A549 (cell line): ENCODE measurements around the gene FMNL2. TPM values are rescaled to one million over a fixed set of nuclear protein-coding genes. Genes with fewer than 3 reads are reported as not detected.
A peak's percentile ranks its signal among the peaks of the same experiment; 100 is the strongest.

Experiments
- ATAC-seq, 2 experiments: fragments of 200-7000 bp in 1 of 2; fragments of >200 bp in 1 of 2; cut with Nextera tagmentation in 1 of 2; cut with Tn5 transposase in 1 of 2; 3 replicates each; pipeline versions ENCODE4 v1.8.0 to v1.9.1; 2018 to 2020; ENCODE audit warnings: mild to moderate bottlenecking in 1 of 2, moderate library complexity in 1 of 2
- CTCF ChIA-PET: fragments of 300-600 bp; sonication (Branson Sonifier 250); formaldehyde crosslinking; extraction: SDS; loops from one replicate; lab custom pipeline; 2021; ENCODE audit warnings: antibody characterized with exemption, inconsistent platforms; lab: Yijun Ruan, JAX
- POLR2A ChIA-PET: fragments of 350-600 bp; formaldehyde crosslinking; extraction: SDS; loops from one replicate; lab custom pipeline; 2021; ENCODE audit warnings: antibody characterized with exemption, inconsistent platforms; lab: Yijun Ruan, JAX
- DNase-seq, 2 experiments: peaks; one replicate each; pipeline versions ENCODE4 v3.0.0 to v3.0.0-alpha.2; 2011 to 2016; ENCODE audit warnings: low read depth in 1 of 2, low spot score in 1 of 2
- FAIRE-seq: peaks from 2 replicates; lab custom pipeline; 2011; peaks lifted over from hg19 to GRCh38; lab: Jason Lieb, UNC
- H3K27ac ChIP-seq, 2 experiments: fragments of >200 bp; sonication (Bioruptor Twin); formaldehyde crosslinking; 3 replicates each; pipeline ENCODE4 v1.5.1; 2016 to 2017
- H3K4me1 ChIP-seq: fragments of >200 bp; sonication (Bioruptor Twin); formaldehyde crosslinking; 3 replicates; pipeline ENCODE4 v1.6.1; 2016
- H3K4me2 ChIP-seq: fragments of >200 bp; sonication (Bioruptor Twin); formaldehyde crosslinking; 3 replicates; pipeline ENCODE4 v1.6.1; 2016
- H3K4me3 ChIP-seq: fragments of >200 bp; sonication (Bioruptor Twin); formaldehyde crosslinking; 3 replicates; pipeline ENCODE4 v1.5.1; 2016
- H3K9me3 ChIP-seq: fragments of >200 bp; sonication (Bioruptor Twin); formaldehyde crosslinking; 3 replicates; pipeline ENCODE4 v1.6.1; 2016
- BHLHE40 ChIP-seq: IDR thresholded peaks from 2 replicates; pipeline ENCODE4 v1.6.1; 2012; ENCODE audit warnings: low read depth, low read length, inconsistent platforms
- CBX2 ChIP-seq: fragments of 200-600 bp; sonication (generic); IDR thresholded peaks from 2 replicates; pipeline ENCODE4 v1.6.1; 2016; ENCODE audit warnings: low read depth, mild to moderate bottlenecking, borderline replicate concordance
- CBX8 ChIP-seq: fragments of 200-600 bp; sonication (generic); IDR thresholded peaks from 2 replicates; pipeline ENCODE4 v1.6.1; 2016
- CHD4 ChIP-seq: fragments of 200-600 bp; sonication (generic); IDR thresholded peaks from 2 replicates; pipeline ENCODE4 v1.6.1; 2016; ENCODE audit warnings: antibody characterized with exemption, mild to moderate bottlenecking, borderline replicate concordance
- EHF ChIP-seq: fragments of 250-450 bp; sonication (Bioruptor Pico); IDR thresholded peaks from 2 replicates; pipeline ENCODE4 v1.5.0; 2020; ENCODE audit warnings: mild to moderate bottlenecking
- ESRRA ChIP-seq: fragments of 150-350 bp; IDR thresholded peaks from 2 replicates; pipeline ENCODE4 v1.6.1; 2014; ENCODE audit warnings: mild to moderate bottlenecking, low read length, borderline replicate concordance
- FOSB ChIP-seq: fragments of 250-450 bp; sonication (Bioruptor Pico); IDR thresholded peaks from 2 replicates; pipeline ENCODE4 v1.5.0; 2020; ENCODE audit warnings: mild to moderate bottlenecking, moderate library complexity
- HDAC2 ChIP-seq: fragments of 200-600 bp; sonication (generic); IDR thresholded peaks from 2 replicates; pipeline ENCODE4 v1.6.1; 2016
- HOXB5 ChIP-seq: fragments of 250-450 bp; sonication (Bioruptor Pico); IDR thresholded peaks from 2 replicates; pipeline ENCODE4 v1.5.0; 2020; ENCODE audit warnings: mild to moderate bottlenecking, moderate library complexity
- KDM5A ChIP-seq: fragments of 200-600 bp; sonication (generic); IDR thresholded peaks from 2 replicates; pipeline ENCODE4 v1.6.1; 2016; ENCODE audit warnings: antibody characterized with exemption, mild to moderate bottlenecking
- MAFK ChIP-seq: fragments of 450-650 bp; IDR thresholded peaks from 2 replicates; pipeline ENCODE4 v1.6.1; 2014; ENCODE audit not compliant: partially characterized antibody
- NPAS2 ChIP-seq: fragments of 250-450 bp; sonication (Bioruptor Pico); IDR thresholded peaks from 2 replicates; pipeline ENCODE4 v1.8.0; 2022; ENCODE audit warnings: mild to moderate bottlenecking, moderate library complexity, borderline replicate concordance
- PHF8 ChIP-seq: fragments of 200-600 bp; sonication (generic); IDR thresholded peaks from 2 replicates; pipeline ENCODE4 v1.6.1; 2016; ENCODE audit warnings: low read depth, mild to moderate bottlenecking, antibody characterized with exemption, moderate library complexity, borderline replicate concordance
- POLR2A ChIP-seq: IDR thresholded peaks from 2 replicates; pipeline ENCODE4 v1.6.1; 2012; ENCODE audit warnings: mild to moderate bottlenecking, low read length
- POLR2AphosphoS2 ChIP-seq: conservative IDR thresholded peaks from 2 replicates; pipeline ENCODE4 v1.6.1; 2012; ENCODE audit warnings: low read length, improper control_type of control experiment, inconsistent platforms
- RNF2 ChIP-seq: fragments of 200-600 bp; sonication (generic); IDR thresholded peaks from 2 replicates; pipeline ENCODE4 v1.6.1; 2016; ENCODE audit warnings: low read depth, mild to moderate bottlenecking, antibody characterized with exemption, moderate library complexity, borderline replicate concordance
- SREBF2 ChIP-seq: fragments of 450-650 bp; IDR thresholded peaks from 2 replicates; pipeline ENCODE4 v1.6.1; 2014; ENCODE audit warnings: mild to moderate bottlenecking, moderate library complexity
- TFCP2L1 ChIP-seq: fragments of 250-450 bp; sonication (Bioruptor Pico); IDR thresholded peaks from 2 replicates; pipeline ENCODE4 v1.5.0; 2021; ENCODE audit warnings: mild to moderate bottlenecking
- TP53 ChIP-seq: fragments of 250-450 bp; sonication (Bioruptor Pico); IDR thresholded peaks from 2 replicates; pipeline ENCODE4 v1.5.0; 2021; ENCODE audit warnings: mild to moderate bottlenecking, moderate library complexity
- ZFP36 ChIP-seq: fragments of 450-650 bp; IDR thresholded peaks from 2 replicates; pipeline ENCODE4 v1.6.1; 2014; ENCODE audit warnings: borderline replicate concordance; ENCODE audit not compliant: partially characterized antibody
- ZNF302 ChIP-seq: fragments of 250-450 bp; sonication (Bioruptor Pico); IDR thresholded peaks from 2 replicates; pipeline ENCODE4 v1.9.0; 2021; ENCODE audit warnings: inconsistent platforms, mild to moderate bottlenecking, moderate library complexity
- WGBS: methylation state at CpG from one replicate; pipeline ENCODE4 v1.1.6; 2017; ENCODE audit errors: missing lambda C conversion rate; 5-methylcytosine and 5-hydroxymethylcytosine counted together
- polyA plus RNA-seq, 4 experiments: library from polyadenylated mRNA; depleted of rRNA in 3 of 4; stranded (reverse); fragments of >200 nt; fragmentation: RNase III in 1 of 4; extraction: RNeasy Plus Mini Kit Qiagen cat#74134 plus additional on column Dnase treatment in 1 of 4; gene quantifications; 2 replicates in 3 of 4; 3 replicates in 1 of 4; pipeline ENCODE4 v1.2.3, GENCODE V29; 2011 to 2017
- TF ChIP-seq, protein P1 (sequence below): fragments of 250-450 bp; sonication (Bioruptor Pico); IDR thresholded peaks from 2 replicates; pipeline ENCODE4 v1.5.0; 2021; ENCODE audit warnings: mild to moderate bottlenecking, moderate library complexity, borderline replicate concordance
- TF ChIP-seq, protein P2 (sequence below): IDR thresholded peaks from 2 replicates; pipeline ENCODE4 v1.6.1; 2012
- TF ChIP-seq, protein P3 (sequence below): IDR thresholded peaks from 2 replicates; pipeline ENCODE4 v1.6.1; 2012; ENCODE audit warnings: low read depth, borderline replicate concordance
- TF ChIP-seq, protein P4 (sequence below): fragments of 150-350 bp; IDR thresholded peaks from 2 replicates; pipeline ENCODE4 v1.6.1; 2014; ENCODE audit warnings: low read depth, mild to moderate bottlenecking, low read length
- TF ChIP-seq, protein P5 (sequence below): fragments of 250-450 bp; sonication (Bioruptor Pico); IDR thresholded peaks from 2 replicates; pipeline ENCODE4 v1.5.0; 2020; ENCODE audit warnings: low read depth, mild to moderate bottlenecking, moderate library complexity

Gene FMNL2
- polyA plus RNA-seq, 2 of the 4 experiments (the other 2 are of a cell fraction): 27.9 to 36.5 TPM

DNA sequence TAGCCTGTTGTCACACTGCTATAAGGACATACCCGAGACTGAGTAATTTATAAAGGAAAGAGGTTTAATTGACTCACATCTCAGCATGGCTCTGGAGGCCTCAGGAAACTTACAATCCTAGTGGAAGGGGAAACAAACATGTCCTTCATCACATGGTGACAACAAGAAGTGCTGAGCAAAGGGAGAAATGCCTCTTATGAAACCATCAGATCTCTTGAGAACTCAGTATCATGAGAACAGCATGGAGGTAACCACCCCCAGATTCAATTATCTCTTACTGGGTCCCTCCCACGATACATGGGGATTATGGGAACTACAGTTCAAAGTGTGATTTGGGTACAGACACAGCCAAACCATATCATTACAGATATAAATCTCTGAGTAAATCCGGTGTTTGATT is 233.6 kb downstream of the FMNL2 start:
- FAIRE-seq (no peak), ATAC-seq (no peak)

DNA sequence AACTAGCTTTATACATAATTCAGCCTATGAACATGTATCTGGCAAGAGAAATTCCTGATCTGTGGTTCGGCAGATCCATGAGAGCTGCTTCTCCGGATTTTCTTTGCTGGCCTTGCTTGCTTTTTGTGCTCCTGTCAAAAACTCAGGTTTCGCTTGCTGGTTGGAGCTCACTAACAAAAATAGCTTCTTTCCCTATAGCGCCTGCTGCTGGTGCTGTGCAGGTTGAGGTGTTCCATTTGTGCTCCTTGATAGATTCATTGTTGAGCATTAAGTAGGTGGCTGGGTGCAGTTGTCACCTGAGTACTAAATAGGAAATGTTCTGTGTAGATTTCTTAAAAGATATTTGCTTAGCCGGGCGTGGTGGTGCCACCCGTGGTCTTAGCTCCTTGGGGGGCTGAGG is 234.2 kb downstream of the FMNL2 start:
- no peak overlapping the region for H3K4me3 ChIP-seq
- peaks cover 29% of the 10 kb centered on the region for H3K4me1 ChIP-seq
- ChIA-PET CTCF (interaction anchor here (0.6 to 1.6 kb wide), 3 partner anchors 15 to 66 kb away, joined by 3 to 6 read pairs (median 5); no protein-coding TSS in a partner anchor), POLR2A (no interaction called here)
- FAIRE-seq (no peak), ATAC-seq (no peak), DNase-seq (no peak)
- H3K27ac ChIP-seq: no peak overlapping the region
- TF ChIP-seq ZFP36 (no peak), KDM5A (no peak), SREBF2 (no peak), RNF2 (no peak), TP53 (CRISPR knock-in tag) (no peak), POLR2A (no peak), POLR2AphosphoS2 (no peak)
- TF ChIP-seq, protein P1, sequence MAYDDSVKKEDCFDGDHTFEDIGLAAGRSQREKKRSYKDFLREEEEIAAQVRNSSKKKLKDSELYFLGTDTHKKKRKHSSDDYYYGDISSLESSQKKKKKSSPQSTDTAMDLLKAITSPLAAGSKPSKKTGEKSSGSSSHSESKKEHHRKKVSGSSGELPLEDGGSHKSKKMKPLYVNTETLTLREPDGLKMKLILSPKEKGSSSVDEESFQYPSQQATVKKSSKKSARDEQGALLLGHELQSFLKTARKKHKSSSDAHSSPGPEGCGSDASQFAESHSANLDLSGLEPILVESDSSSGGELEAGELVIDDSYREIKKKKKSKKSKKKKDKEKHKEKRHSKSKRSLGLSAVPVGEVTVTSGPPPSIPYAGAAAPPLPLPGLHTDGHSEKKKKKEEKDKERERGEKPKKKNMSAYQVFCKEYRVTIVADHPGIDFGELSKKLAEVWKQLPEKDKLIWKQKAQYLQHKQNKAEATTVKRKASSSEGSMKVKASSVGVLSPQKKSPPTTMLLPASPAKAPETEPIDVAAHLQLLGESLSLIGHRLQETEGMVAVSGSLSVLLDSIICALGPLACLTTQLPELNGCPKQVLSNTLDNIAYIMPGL (CRISPR knock-in tag): no peak
- WGBS: 88% methylated on average over 7 of the region's 7 CpGs
- H3K4me2 ChIP-seq: no peak overlapping the region
- H3K9me3 ChIP-seq: no peaks in the 10 kb centered on the region

More for the DNA sequence above, 233.6 kb downstream of the FMNL2 start:
- H3K4me1 ChIP-seq: peaks cover 29% of the 10 kb centered on the region
- ChIA-PET CTCF (interaction anchor here (0.6 to 1.6 kb wide), 4 partner anchors 14 to 67 kb away, joined by 3 to 6 read pairs (median 6); no protein-coding TSS in a partner anchor), POLR2A (no interaction called here)
- DNase-seq: no peak
- WGBS: 98% methylated on average over 3 of the region's 3 CpGs
- H3K27ac ChIP-seq: no peak overlapping the region
- H3K9me3 ChIP-seq: no peaks in the 10 kb centered on the region
- no peak for TF ChIP-seq CHD4
- H3K4me3 ChIP-seq: no peak overlapping the region
- H3K4me2 ChIP-seq: no peak overlapping the region

DNA sequence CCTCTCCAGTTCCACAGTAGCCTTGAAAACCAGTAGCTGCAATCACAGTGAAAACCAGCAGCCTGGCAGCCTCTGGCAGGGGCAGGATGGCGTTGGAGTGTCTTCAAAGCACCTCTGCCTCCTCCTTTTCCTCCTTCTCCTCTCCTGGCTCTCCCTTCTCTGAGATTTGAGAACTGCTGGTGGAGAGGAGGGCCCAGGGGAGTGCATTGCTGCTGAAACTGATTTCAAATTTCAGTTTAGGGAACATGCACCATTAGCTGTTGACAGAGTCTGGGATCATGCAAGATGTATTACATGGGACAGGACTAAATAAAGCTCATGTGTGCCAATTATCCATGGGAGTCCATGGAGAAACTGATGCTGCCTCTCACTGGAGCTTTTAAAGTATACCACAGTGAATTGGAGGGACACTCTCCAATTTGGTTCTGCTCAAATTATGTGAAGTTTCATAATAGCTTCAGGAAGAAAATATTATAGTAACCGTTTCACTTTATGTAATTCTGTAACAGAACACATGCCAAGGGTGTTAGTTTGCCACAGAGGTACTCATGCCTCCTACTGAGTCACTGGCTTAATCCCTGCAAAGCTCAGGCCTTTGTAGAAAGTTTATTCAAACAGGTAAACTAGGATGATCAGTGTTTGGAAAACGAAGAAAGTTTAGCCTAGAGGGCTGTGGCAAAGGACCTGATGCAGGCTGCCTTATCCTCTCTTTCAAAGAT is 236.2 kb downstream of the FMNL2 start:
- H3K4me3 ChIP-seq: no peak overlapping the region
- H3K9me3 ChIP-seq: no peaks in the 10 kb centered on the region
- H3K27ac ChIP-seq: peak overlapping the region in 1 of 2 experiments; percentile 40; a peak in 1 of 6 replicates
- POLR2A ChIA-PET: no interaction called here
- CTCF ChIA-PET: interaction anchor here (0.6 to 1.6 kb wide), 4 partner anchors 10 to 65 kb away, joined by 3 to 4 read pairs (median 4); no protein-coding TSS in a partner anchor
- ATAC-seq: peak in 1 of 2 experiments; percentile 46; a peak in 3 of 6 replicates
- DNase-seq: no peak
- no peak for TF ChIP-seq CBX8
- no peak for TF ChIP-seq BHLHE40
- TF ChIP-seq, protein P2, sequence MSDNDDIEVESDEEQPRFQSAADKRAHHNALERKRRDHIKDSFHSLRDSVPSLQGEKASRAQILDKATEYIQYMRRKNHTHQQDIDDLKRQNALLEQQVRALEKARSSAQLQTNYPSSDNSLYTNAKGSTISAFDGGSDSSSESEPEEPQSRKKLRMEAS: no peak
- TF ChIP-seq, protein P3, sequence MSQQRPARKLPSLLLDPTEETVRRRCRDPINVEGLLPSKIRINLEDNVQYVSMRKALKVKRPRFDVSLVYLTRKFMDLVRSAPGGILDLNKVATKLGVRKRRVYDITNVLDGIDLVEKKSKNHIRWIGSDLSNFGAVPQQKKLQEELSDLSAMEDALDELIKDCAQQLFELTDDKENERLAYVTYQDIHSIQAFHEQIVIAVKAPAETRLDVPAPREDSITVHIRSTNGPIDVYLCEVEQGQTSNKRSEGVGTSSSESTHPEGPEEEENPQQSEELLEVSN: no peak
- TF ChIP-seq PHF8: no peak
- no peak for TF ChIP-seq CBX2
- TF ChIP-seq TFCP2L1 (CRISPR knock-in tag): no peak
- no peak for TF ChIP-seq HOXB5 (CRISPR knock-in tag)
- no peak for TF ChIP-seq HDAC2
- TF ChIP-seq ESRRA: no peak
- no peak for TF ChIP-seq CHD4
- no peak for TF ChIP-seq NPAS2 (CRISPR knock-in tag)
- TF ChIP-seq POLR2A: no peak
- TF ChIP-seq, protein P4, sequence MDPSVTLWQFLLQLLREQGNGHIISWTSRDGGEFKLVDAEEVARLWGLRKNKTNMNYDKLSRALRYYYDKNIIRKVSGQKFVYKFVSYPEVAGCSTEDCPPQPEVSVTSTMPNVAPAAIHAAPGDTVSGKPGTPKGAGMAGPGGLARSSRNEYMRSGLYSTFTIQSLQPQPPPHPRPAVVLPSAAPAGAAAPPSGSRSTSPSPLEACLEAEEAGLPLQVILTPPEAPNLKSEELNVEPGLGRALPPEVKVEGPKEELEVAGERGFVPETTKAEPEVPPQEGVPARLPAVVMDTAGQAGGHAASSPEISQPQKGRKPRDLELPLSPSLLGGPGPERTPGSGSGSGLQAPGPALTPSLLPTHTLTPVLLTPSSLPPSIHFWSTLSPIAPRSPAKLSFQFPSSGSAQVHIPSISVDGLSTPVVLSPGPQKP: no peak
- no peak for TF ChIP-seq RNF2
- TF ChIP-seq, protein P5, sequence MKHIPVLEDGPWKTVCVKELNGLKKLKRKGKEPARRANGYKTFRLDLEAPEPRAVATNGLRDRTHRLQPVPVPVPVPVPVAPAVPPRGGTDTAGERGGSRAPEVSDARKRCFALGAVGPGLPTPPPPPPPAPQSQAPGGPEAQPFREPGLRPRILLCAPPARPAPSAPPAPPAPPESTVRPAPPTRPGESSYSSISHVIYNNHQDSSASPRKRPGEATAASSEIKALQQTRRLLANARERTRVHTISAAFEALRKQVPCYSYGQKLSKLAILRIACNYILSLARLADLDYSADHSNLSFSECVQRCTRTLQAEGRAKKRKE (CRISPR knock-in tag): no peak
- TF ChIP-seq MAFK: no peak
- TF ChIP-seq ZNF302 (CRISPR knock-in tag): no peak
- no peak for TF ChIP-seq FOSB
- no peak for TF ChIP-seq EHF (CRISPR knock-in tag)
- TF ChIP-seq, all 56 proteins: peak for 0
- WGBS: 55% methylated on average over 3 of the region's 3 CpGs
- FAIRE-seq: no peak
- Histone ChIP-seq H3K4me2 (no peak overlapping the region), H3K4me1 (peaks cover 28% of the 10 kb centered on the region)
